Transverse colon (tissue), 4 donors: Measurements from ENCODE around the gene C1orf159.

ENCODE experiments used
- EP300 ChIP-seq: sonication (generic); formaldehyde crosslinking; IDR thresholded peaks from one replicate; pipeline ENCODE4 v1.6.1; 2017; ENCODE audit warnings: antibody characterized with exemption, low read depth
- POLR2A ChIP-seq: fragments of 450-650 bp; IDR thresholded peaks from one replicate; pipeline ENCODE4 v1.6.1; 2016; ENCODE audit warnings: antibody characterized with exemption, mild to moderate bottlenecking, moderate library complexity
- POLR2AphosphoS5 ChIP-seq, 3 donors: sonication (generic); formaldehyde crosslinking; IDR thresholded peaks; one replicate each; pipeline ENCODE4 v1.6.1; 2016; ENCODE audit warnings: antibody characterized with exemption in 3 of 3
- TF ChIP-seq, protein P1 (sequence below), 5 experiments: fragments of 200-600 bp in 3 of 5; fragments of 450-650 bp in 2 of 5; sonication (generic) in 3 of 5; IDR thresholded peaks; 1 replicate in 2 of 5; 2 replicates in 3 of 5; pipeline ENCODE4 v1.5.1; 2016 to 2017; ENCODE audit warnings: antibody characterized with exemption in 5 of 5, inconsistent platforms in 3 of 5, mild to moderate bottlenecking in 2 of 5, moderate library complexity in 1 of 5

DNA sequence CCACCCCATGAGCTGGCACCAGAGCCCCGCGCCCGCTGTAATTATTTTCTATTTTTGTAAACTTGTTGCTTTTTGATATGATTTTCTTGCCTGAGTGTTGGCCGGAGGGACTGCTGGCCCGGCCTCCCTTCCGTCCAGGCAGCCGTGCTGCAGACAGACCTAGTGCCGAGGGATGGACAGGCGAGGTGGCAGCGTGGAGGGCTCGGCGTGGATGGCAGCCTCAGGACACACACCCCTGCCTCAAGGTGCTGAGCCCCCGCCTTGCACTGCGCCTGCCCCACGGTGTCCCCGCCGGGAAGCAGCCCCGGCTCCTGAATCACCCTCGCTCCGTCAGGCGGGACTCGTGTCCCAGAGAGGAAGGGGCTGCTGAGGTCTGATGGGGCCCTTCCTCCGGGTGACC is 60.9 kb downstream of the C1orf159 start:
- TF ChIP-seq, protein P1, sequence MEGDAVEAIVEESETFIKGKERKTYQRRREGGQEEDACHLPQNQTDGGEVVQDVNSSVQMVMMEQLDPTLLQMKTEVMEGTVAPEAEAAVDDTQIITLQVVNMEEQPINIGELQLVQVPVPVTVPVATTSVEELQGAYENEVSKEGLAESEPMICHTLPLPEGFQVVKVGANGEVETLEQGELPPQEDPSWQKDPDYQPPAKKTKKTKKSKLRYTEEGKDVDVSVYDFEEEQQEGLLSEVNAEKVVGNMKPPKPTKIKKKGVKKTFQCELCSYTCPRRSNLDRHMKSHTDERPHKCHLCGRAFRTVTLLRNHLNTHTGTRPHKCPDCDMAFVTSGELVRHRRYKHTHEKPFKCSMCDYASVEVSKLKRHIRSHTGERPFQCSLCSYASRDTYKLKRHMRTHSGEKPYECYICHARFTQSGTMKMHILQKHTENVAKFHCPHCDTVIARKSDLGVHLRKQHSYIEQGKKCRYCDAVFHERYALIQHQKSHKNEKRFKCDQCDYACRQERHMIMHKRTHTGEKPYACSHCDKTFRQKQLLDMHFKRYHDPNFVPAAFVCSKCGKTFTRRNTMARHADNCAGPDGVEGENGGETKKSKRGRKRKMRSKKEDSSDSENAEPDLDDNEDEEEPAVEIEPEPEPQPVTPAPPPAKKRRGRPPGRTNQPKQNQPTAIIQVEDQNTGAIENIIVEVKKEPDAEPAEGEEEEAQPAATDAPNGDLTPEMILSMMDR (IDR thresholded peaks at IDR 0.05): no peak
- TF ChIP-seq POLR2A (no peak), POLR2AphosphoS5 (IDR thresholded peaks at IDR 0.05) (no peak), EP300 (no peak)
